Posterior vena cava (tissue), 2 donors: Measurements from ENCODE around the gene SCO2. TPM values are rescaled to one million over a fixed set of nuclear protein-coding genes. Genes with fewer than 3 reads are reported as not detected.
A peak's percentile ranks its signal among the peaks of the same experiment; 100 is the strongest.
"Not testable (repeated sequence)": the region's sequence is repeated elsewhere in the genome, so short reads cannot be mapped to it uniquely, and the experiment has no call there.

Source experiments
- DNase-seq: peaks from one replicate; pipeline ENCODE4 v3.0.0-alpha.2; 2020; ENCODE audit warnings: low spot score
- intact Hi-C, 2 donors: fragments of 100-400 bp; cut with DNase I; formaldehyde crosslinking; loops; one replicate each; pipeline versions ENCODE4 v1.14.1 to v1.14.2; 2022 to 2023
- total RNA-seq, 2 donors: library from RNA; stranded (reverse); fragmentation: NEBNext Ultra II Directional; extraction: Animal tissue kit (Norgen Biotek cat#: 25700); gene quantifications; one replicate each; pipeline ENCODE4 v1.2.1, GENCODE V29; 2021
- donor health status: DM: yes; HTN: yes; CAD: no.
- donor health status: DM: yes; HTN: yes; CAD: no.

SCO2 gene
- total RNA-seq, 2 donors from 2014 or later = 2.6 TPM; not detected in 1

DNA sequence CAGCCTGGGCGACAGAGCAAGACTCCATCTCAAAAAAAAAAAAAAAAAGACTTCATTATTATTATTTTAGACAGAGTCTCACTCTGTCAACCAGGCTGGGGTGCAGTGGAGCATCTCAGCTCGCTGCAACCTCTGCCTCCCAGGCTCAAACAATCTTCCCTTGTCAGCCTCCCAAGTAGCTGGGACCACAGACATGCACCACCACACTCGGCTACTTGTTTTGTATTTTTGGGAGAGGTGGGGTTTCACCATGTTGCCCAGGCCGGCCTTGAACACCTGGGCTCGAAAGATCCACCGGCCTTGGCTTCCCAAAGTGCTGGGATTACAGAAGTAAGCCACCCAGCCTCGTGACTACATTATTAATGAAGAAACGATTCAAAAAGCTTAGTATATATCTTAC is 9.7 kb upstream of the SCO2 start:
- DNase-seq = no peak
- intact Hi-C loops = no loop called here

GRCh38 chr22:50533856-50534711 is 8.7 kb upstream of the SCO2 start:
- intact Hi-C loops, DNase-seq: not testable (repeated sequence)

GRCh38 chr22:50532824-50533796 is 7.7 kb upstream of the SCO2 start:
- intact Hi-C loops = no loop called here
- no peak for DNase-seq

GRCh38 chr22:50531962-50532674 is 6.7 kb upstream of the SCO2 start:
- DNase-seq = peak; percentile 95
- intact Hi-C loops = no loop called here

- intact Hi-C loops = no loop called here
- DNase-seq = peak; percentile 93
These were observed 6.2 kb upstream of the SCO2 start for GRCh38 chr22:50531546-50531961.

- DNase-seq = peak; percentile 98
- intact Hi-C loops = no loop called here
These were observed 5.6 kb upstream of the SCO2 start for GRCh38 chr22:50530877-50531545.

DNA sequence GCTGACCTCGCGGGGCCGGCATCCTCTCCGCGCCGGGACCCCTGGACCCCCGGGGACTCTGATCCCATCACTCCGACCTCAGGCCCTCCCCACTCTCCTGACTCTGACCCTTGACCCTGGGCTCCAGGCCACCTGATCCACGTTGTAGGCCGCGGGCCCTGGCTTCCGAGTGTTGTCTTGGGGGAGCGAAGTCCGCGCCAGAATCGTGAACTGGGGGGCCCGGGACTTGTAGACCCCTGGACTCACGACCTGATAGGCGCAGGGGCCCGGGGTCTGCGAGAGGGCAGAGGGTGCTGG is 5.1 kb upstream of the SCO2 start:
- DNase-seq = no peak
- intact Hi-C loops = no loop called here

- peak; percentile 97 for DNase-seq
- intact Hi-C loops = no loop called here
These were observed 4.6 kb upstream of the SCO2 start, which contains the start of gene TYMP for GRCh38 chr22:50529897-50530579. TSS of gene TYMP (minus strand) at chr22:50530012. CDS start at chr22:50529709, 303 bp downstream.

DNA sequence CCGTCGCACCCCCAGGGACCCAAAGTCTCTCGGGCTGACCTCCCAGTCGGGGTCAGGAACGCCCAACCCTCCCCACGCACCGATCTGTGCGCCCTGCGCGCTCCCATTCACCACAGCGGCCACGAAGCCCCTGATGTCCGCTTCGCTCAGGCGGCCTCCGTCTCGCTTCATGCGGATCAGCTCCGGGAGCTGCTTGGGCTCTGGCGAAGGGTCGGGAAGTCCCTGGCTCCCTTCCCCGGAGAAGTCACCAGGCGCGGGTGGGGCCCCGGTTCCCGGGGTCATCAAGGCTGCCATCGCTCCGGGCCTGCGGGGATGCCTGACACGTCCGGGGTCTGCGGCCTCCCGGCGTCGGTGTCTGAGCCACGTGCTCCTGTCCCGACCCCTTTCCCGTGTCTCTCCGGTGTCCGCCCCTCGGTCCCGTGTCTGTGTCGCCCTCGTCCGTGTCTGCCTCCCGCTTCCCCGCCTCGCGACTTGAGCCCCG is 4.1 kb upstream of the SCO2 start:
- intact Hi-C loops = no loop called here
- DNase-seq = no peak

DNA sequence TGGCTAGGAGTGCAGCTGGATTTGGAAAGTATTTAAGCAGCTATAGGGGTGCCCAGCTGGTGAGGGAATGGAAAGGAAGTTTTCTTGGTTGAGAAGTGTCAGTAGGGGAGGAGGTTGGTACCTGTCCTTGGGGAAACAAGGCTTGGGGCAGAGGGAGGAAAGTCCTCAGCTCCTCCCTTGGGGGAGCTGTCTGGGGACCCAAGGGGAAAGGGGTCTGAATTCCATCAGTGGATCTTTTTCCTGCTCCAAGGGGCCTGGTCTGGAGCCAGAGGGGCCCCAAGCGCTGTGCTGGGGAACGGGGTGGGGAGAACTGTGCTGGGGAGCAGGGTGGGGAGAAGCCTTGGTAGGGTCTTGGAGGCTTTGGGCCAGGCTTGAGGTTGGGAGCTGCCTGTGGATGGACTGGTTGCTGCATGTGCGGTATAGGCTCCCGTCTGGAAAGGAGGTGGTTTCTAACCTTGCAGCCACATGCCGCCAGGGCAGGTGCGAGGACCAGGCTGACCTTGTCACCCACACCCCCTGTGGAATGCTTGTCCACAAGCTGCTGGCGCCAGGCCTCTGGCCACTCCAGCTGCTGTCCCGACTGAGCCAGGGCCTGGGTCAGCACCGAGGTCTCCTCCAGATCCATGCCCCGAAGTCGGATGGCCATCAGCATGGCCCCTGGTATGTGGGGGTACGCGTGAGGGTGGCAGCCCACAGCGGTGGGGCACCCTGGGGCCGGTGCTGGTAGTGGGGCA is 3.5 kb upstream of the SCO2 start:
- no peak for DNase-seq
- intact Hi-C loops = no loop called here

DNA sequence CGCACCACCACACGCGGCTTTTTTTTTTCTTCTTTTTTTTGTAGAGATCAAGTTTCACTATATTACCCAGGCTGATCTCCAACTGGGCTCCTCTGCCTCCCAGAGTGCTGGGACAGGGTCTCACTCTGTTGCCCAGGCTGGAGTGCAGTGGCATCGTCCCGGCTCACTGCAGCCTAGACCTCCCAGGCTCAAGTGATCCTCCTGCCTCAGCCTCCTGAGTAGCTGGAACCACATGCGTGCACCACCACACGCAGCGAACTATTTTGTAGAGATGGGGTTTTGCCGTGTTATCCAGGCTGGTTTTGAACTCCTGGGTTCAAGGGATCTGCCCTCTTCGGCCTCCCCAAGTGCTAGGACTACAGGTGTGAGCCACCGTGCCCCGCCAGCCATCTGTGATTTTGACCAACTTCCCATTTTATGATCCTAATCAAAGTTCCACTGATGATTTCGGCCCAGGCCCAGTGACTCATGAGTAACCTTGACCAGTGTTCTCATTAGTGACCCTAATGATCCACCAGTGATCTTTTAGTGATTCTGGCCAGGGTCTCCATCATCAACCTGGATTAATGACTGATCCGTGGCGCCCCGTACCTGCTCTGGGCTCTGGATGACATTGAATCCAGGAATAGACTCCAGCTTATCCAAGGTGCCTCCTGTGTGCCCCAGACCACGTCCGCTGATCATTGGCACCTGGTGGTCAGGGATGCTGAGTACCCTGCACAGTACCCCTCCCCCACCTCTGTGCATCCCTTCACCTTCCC is 2.7 kb upstream of the SCO2 start:
- intact Hi-C loops = no loop called here
- DNase-seq = no peak

DNA sequence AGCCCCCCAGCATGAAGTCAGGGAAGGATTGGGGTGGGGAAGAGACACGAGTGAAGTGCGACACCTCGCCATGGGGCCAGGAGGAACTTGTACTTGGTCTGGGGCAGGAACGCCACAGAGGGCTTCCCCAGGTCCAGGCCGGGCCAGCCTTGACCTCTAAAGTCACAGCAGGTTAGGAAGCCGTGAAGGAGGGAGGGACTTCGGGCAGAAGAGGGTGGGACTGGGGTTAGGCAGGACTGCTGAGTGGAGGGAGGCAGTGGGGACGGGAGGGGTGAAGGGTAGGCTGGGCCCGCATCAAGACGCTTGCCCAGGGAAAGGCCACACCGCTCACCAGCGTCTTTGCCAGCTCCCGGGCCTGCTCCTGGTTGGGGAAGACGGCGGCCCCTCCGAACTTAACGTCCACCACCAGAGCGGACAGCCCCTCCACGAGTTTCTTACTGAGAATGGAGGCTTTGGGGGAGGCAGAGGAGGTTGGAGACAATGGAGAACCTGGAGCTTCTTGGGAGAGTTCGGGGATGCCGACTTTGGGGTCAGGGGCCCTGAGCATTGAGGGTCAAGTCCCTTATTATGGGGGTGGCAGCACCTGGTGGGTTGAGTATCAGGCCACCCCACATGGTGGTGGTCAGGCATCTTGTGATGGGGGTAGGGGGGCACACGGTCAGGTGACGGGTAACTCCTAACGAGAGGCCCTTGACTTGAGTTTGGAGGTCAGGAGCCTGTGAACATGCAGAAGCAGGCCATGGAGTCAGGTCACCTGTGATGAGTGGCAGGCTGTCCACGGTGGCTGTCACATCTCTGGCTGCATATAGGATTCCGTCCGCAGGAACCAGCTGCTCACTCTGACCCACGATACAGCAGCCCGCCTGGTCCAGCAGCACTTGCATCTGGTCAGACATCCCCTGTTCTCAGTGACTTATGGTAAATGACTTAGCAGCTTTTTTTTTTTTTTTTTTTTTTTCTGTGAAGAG is 1.7 kb upstream of the SCO2 start:
- intact Hi-C loops = no loop called here
- DNase-seq = peak; percentile 88

DNA sequence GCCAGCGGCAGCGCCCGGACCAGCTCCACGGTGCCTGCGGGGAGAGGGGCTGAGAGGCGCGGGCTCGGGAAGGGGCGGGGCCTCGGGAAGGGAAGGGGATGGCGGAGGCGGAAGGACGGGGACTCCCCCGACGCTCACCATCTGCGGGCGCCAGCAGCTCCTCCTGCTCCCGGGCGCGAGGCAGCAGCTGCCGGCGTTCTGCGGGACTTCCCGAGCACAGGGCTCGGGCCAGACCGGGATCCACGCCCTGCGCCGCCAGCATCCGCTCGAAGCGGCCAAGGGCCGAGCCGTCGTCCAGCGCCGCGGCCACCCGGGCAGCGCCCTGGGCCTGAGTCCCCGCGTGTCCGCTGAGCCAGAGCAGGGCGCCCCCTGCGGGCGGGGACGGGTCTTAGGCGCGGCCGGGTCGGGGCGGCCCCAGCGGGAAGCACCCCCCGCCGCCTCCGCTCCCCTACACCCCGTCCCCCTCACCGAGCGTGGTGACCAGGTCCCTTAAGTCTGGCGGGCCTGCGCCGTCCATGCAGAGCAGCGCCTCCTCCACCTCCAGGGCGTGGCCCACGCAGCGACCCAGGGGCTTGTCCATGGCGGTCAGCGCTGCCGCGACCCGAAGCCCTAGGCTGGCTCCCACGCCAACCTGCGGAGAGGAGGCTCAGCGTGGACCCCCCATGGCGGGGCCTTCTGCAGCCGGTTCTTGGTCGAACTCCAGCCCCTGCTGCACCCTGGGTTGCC is 873 bp upstream of the SCO2 start:
- DNase-seq = peak; percentile 96
- intact Hi-C loops = no loop called here

DNA sequence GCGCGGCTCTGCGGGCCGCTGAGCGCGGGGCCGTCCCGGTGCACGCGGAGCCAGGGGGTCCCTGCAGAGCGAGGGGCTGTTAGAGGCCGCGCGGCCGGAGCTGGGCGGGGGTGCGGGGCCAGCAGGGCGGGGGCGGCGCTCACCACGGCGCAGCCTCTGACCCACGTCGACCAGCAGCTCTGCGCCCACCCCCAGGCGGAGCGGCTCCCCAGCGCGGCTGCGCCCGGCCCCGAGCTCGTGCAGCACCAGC is 385 bp upstream of the SCO2 start:
- intact Hi-C loops = no loop called here
- DNase-seq = no peak

DNA sequence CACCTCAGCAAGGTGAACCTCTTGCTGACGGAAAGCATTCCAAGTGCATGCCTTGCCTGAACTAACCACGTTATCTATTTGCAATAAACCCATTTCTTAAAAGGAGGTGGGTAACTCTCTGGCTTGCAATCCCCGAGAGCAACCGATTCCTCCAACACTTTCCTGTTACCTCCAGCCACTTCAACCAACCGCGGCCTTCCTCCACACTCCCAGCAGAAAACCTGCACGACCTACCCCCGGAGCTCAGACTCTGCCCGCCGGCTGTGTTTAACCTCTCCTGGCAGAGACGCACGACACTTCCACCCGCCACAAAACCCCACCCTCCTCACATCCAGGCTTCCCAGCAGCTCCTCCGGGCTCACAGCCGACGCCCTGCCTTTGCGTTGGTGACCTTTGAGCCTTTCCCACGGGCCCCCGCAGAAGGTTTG is 708 bp downstream of the SCO2 start:
- intact Hi-C loops = no loop called here

More for the DNA sequence above, 708 bp downstream of the SCO2 start:
- no peak for DNase-seq
